Mesenteric fat pad (tissue), 1 donor: ENCODE measurements around the gene IMPDH1. TPM values are rescaled to one million over a fixed set of nuclear protein-coding genes. Genes with fewer than 3 reads are reported as not detected.

ENCODE experiments used
- DNase-seq: peaks from one replicate; pipeline ENCODE4 v3.0.0-alpha.2; 2020; ENCODE audit warnings: low spot score
- total RNA-seq: library from RNA; stranded (reverse); fragmentation: NEBNext Ultra II Directional; extraction: Animal tissue kit (Norgen Biotek cat#: 25700); gene quantifications from one replicate; pipeline ENCODE4 v1.2.1, GENCODE V29; 2021
- donor health status: DM: yes; HTN: yes; CAD: no.

The IMPDH1 gene
- total RNA-seq, 1 donor from 2014 or later: 146 TPM

DNA sequence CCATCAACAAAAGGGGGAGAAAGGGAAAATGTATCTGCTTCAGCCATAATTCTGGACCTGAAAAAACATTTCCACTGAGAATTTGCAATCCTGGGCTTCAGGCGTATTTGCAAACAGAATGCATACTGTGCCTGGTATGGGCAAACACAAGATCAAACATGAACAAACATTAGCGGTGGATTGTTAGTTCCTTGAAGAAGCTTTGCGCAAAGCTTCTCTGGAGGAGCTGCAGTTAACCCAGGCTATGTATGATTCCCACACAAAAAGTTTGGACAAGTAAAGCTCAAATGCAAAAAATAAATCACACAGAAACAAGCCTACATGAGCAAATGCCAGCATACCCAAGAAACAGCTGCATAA lies 25.5 kb upstream of the IMPDH1 start:
- DNase-seq: no peak

GRCh38 chr7:128434413-128435326 lies 24.9 kb upstream of the IMPDH1 start:
- no peak for DNase-seq

DNA sequence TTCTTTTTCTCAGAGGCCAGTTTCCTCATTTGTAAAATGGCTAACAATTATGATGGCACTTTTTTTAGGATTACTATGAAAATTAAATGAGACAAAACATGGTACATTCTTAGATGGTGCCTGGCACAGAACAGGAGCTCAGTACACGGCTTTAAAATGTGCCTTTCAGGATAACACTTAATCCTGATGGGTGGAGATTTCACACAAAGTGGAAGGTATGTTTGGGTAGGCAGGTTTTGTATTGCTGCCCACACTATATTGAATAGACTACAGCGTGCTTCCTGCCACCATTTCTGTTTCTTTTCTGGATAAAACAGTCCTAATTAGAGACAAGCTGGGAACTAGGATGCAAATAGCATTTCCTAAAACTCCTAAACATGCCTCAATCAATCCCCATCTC lies 22.0 kb upstream of the IMPDH1 start:
- no peak for DNase-seq

- DNase-seq: no peak
These were observed 21.4 kb upstream of the IMPDH1 start for GRCh38 chr7:128431221-128431620.

DNA sequence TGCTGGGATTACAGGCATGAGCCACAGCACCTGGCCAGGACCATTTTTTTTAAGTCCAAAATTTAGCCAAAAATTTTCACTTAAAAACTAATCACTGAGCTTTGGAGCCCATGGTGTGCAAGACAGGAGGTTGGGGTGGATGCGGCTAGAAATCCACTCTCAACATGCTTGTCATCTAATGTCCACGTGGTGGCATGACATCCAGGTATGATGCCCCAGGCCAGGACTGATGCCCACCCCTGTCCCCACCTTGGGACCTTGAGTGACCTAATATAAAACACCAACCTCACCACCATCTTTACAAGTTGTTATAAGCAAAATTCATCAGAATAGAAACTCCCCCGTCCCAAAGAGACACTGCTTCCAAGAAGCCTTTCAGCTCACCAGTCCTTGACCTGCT lies 20.4 kb upstream of the IMPDH1 start:
- no peak for DNase-seq

DNA sequence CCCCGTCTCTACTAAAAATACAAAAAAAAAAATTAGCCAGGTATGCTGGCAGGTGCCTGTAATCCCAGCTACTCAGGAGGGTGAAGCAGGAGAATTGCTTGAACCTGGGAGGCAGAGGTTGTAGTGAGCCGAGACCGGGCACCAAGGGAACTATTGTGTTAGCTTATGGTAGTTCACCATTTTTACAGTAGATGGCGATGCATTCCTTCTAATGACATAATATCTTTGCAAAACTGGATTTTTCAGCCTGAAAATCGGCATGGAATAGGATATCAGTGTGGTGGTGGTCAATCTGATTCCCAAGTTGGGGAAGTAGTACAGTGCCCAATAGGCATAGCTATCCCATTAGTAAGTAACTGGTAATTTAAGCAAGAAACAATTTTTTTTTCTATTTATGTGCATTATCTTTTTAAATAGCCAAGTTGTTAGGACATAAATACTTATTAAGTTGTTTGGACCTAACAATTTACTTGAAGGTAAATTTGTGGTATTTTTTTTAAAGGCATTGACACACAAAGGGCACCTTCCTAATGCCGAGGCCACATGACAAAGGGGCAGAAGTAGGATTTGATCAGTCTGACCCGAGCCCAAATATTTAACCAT lies 17.6 kb upstream of the IMPDH1 start:
- DNase-seq: peak; percentile 39

DNA sequence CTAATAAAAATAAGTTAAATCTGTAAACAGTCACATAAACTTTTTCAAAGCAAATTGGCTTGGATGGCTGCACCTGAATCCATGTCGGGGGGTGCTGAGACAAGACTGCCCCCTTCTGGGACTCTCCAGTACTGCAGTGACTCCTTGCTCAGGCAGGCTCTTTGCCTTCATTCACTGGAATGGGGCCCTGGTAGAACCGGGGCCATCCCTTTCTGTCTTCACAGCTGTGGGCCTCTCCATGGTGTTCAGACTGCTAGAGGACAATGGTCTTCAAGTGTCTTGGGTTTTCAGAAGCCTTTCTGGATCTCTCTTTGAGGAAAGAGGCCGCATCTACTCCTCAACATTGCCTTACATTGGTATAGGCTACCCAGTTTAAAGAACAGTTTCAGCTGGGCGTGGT lies 16.1 kb upstream of the IMPDH1 start:
- no peak for DNase-seq

DNA sequence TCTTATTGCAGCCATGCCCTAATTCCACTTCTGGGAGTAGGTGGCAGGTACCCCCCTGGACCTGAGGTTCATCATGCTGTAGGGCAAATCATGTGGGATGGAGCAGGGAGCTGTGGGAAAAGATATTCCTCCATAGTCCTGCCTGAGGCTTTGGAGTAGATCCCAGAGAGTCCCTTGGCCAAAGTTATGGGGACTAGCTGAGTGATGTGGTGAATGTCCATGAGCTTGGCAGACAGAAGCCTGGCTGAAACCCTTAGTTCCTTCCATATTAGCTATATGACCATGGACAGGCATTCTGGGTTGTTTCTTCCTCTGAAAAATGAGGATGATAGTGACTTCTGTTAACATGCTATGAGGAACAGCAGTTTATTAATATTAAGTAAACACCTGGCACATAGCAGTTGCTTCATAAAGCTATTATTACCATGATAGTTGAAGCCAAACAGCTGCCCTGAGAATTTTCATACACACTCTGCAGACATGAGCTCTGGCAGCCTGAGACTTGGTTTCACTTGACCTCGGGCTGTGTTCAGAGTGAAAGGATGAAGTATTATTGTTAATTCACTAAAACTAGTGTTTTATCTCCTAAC lies 15.0 kb upstream of the IMPDH1 start:
- DNase-seq: no peak

GRCh38 chr7:128422842-128423241 lies 13.1 kb upstream of the IMPDH1 start:
- DNase-seq: no peak

GRCh38 chr7:128422037-128422436 lies 12.3 kb upstream of the IMPDH1 start:
- no peak for DNase-seq

DNA sequence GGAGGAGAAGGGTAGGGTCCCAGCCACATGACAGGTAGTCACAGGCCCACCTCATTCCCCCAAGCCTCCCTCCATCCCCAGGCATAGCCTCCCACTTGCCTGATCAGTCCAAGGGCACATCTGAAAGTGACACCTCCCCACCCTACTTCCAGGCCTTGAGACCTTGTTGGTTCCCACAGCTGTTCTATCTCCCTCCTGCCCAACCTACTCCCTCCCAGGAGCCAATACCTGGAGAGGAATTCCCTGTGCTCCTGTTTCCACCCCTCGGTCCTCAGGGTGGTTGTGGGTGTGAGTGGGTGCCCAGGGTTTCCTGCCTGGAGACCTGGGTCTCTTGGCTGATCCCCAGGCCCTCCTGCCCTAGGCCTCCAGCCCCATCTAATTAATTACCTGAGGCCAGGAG lies 11.6 kb upstream of the IMPDH1 start:
- no peak for DNase-seq

GRCh38 chr7:128420773-128421172 lies 11.0 kb upstream of the IMPDH1 start:
- DNase-seq: no peak

DNA sequence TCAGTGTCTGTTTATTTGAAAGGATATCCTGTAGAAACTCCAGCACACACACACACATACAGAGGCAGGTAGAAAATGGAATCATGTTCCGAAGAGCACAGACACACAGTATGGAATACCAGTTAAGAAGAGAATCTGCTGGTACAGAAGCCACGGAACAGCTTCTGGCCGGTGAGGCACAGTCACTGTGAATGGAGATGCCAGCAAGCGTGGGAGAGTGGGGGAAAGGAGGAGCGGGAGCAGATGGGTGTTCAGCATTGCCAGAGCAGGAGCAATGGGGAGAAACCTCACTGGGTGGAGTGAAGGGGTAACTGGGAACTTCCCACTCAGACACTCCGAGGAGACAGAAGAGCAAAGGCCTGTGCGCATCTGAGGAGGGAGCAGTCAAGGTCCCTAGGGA lies 9.5 kb upstream of the IMPDH1 start:
- DNase-seq: no peak

DNA sequence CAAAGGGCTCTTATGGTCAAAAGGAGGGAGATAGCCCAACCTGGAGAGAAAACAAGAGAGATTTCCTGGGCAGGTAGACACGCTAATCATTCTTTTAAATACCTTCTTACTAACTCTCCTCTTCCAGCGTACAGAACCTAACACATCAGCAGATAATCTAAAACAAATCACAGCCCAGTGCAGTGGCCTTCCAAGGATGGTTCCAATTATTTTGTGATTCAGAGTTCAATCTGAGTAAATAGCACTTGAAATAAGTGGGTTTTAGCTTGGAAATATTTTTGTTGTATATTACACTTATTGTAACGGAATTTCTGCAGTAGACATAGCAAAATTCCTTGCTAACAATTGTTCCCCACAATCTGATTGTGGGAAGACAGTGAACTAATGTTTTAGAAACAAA lies 7.3 kb upstream of the IMPDH1 start:
- DNase-seq: no peak

GRCh38 chr7:128415217-128415785 lies 5.5 kb upstream of the IMPDH1 start:
- DNase-seq: no peak

GRCh38 chr7:128410451-128410753 lies 620 bp upstream of the IMPDH1 start:
- DNase-seq: no peak

DNA sequence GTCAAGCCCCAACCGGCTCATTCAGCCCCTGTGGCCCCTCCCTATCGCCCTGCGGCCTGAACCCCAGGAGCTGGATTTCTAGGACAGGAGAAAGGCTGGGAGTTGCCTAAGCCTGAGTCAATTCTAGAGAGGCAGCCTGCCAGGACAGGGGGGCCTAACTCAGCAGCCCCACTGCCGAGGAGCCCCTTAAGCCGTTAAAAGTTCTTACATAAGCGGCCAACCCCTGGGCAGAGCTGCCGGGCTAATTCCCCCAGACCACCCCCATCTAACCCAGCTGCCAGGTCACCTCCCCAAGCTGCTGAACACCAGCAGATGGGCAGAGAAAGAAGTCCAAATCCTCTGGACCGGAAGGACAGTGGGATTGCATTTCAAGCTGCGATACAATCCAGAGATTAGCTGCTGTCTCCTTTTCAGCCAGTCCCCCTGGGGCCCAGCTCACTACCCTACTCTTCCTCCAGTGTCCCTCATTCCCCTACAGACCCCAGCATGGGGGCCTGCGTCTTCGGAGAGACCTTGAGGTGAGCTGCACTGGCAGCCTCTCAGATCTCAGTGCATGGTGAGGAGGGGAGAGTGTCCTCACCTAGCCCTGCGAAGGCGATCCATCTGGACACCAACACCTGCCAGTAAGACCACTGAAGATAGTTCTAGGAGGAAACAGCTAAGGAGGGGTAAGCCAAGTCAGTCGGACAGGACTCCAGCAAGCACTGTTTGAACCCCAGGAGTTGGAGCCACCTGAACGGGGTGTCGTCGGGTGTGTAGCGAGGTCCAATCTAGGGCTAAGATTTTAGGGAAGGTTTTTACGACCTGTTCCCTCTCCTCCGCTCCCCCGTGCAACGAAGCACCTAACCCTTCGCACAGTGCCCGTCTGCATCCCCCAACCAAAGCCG lies 830 bp downstream of the IMPDH1 start:
- DNase-seq: no peak

DNA sequence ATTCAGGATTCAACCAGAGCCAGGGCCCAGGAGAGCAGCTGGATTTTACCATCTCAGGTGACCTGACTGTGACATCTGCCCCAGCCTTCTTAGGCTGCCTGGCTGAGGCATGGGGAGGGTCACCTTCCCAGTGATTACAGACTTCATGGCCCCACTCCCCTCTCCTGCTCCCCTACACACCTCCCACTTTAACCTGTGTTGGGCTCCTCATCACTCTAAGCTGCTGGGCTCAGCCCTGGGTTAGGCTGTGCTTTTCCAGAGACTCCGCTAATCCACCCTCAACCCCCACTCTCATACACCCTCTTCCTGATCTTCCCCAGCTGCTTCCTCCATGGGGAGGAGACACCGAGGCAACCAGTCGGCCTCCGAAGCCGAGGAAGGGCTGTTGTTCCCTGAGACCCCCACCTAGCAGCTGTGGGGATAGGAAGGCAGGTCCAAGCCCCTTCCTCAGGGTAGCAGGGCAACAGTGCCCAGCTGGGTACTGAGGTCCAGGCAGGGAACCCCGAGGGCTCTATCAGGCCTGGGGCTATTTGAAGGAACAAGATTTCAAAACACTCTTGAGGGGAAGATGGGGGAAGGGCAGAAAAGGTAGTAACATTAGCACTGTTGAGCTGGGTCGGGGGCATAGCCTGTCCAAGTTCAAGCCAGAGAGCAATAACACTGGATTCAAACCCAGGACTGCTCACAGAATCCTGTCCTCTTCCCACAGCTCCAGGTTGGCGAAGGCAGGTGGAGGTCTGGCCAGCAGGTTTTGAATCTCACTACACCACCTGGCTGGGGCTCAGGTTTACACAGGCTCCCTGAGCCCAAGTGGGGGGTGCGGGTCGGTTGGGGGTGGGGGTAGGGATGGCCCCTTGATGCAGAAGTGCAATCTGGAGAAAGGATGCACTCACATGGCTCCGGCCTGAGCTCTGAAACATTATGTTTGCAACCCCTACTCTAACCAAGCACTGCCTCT lies 1.8 kb downstream of the IMPDH1 start:
- DNase-seq: no peak

GRCh38 chr7:128407233-128407589 lies 2.6 kb downstream of the IMPDH1 start:
- DNase-seq: no peak
